ENCODE results near the gene MBNL2.

- TF ChIP-seq USF1 (IDR thresholded peaks at IDR 0.05) (no peak), EP300 (IDR thresholded peaks at IDR 0.05; ENCODE audit: borderline replicate concordance) (peak; percentile 86), RAD21 (IDR thresholded peaks at IDR 0.05; ENCODE audit: low read depth) (no peak), YY1 (IDR thresholded peaks at IDR 0.05; ENCODE audit: low read depth) (no peak; the same call in 1 of the 2 replicates), MAX (IDR thresholded peaks at IDR 0.05) (no peak), CEBPB (IDR thresholded peaks at IDR 0.05) (peak; percentile 50), REST (IDR thresholded peaks at IDR 0.05; ENCODE audit: low read depth) (no peak), TAF1 (IDR thresholded peaks at IDR 0.05; ENCODE audit: low read depth) (no peak), FOXM1 (IDR thresholded peaks at IDR 0.05; ENCODE audit: borderline replicate concordance, low read depth) (peak; percentile 69), TCF12 (IDR thresholded peaks at IDR 0.05; ENCODE audit: low read depth) (peak; percentile 69), TEAD4 (IDR thresholded peaks at IDR 0.05) (peak; percentile 29), NFIC (IDR thresholded peaks at IDR 0.05) (peak; percentile 65; the same call in 1 of the 2 replicates), ZBTB7A (IDR thresholded peaks at IDR 0.05; ENCODE audit: low read depth) (no peak)
Measured at GRCh38 chr13:97257228-97257755, 35.2 kb downstream of the MBNL2 start.
